ENCODE results near the gene KCNJ8. TPM values are rescaled to one million over a fixed set of nuclear protein-coding genes. Genes with fewer than 3 reads are reported as not detected.

KCNJ8 gene
- total RNA-seq, 1 experiment from 2014 or later = 0.22 TPM

- H4K91ac ChIP-seq (ENCODE audit: insufficient read length, low read depth, low read length) = no peak overlapping the region
- no peaks in the 10 kb centered on the region for H3K23me2 ChIP-seq (ENCODE audit: insufficient read length, low read depth, low read length, poor library complexity, severe bottlenecking)
- H3K4me3 Mint-ChIP-seq = no peak overlapping the region
- no peak overlapping the region for H2AFZ ChIP-seq (ENCODE audit: low read length)
- H2BK12ac ChIP-seq (ENCODE audit: insufficient read length, low read depth, low read length) = no peak overlapping the region
- H4K5ac ChIP-seq (ENCODE audit: insufficient read length, low read depth, low read length) = no peak overlapping the region
- no peak overlapping the region for H3K4me2 ChIP-seq (ENCODE audit: insufficient read depth, insufficient read length, low read length)
- no peak overlapping the region for H3K27ac ChIP-seq (ENCODE audit: insufficient read length, low read depth, low read length)
- H3K9me3 ChIP-seq (ENCODE audit: control insufficient read depth, low read depth, low read length) = no peaks in the 10 kb centered on the region
- no peak overlapping the region for H4K8ac ChIP-seq (replicated peaks; ENCODE audit: insufficient read length, low read depth, low read length)
- H3K79me1 ChIP-seq (ENCODE audit: insufficient read depth, low read depth, low read length, poor library complexity, severe bottlenecking) = no peaks in the 10 kb centered on the region
- no peaks in the 10 kb centered on the region for H3K9me3 Mint-ChIP-seq
- no peaks in the 10 kb centered on the region for H3K4me1 ChIP-seq (ENCODE audit: insufficient read depth, low read length)
- H3K23ac ChIP-seq (ENCODE audit: insufficient read length, low read depth, low read length) = no peak overlapping the region
- H3K27me3 ChIP-seq (ENCODE audit: insufficient read depth, low read length) = no peaks in the 10 kb centered on the region
- no peaks in the 10 kb centered on the region for H3K79me2 ChIP-seq (ENCODE audit: insufficient read depth, low read length)
- H3K9ac ChIP-seq (ENCODE audit: extremely low read depth, insufficient read length, low read length) = no peak overlapping the region
- no peak overlapping the region for H3T11ph ChIP-seq (ENCODE audit: low read length)
- no peaks in the 10 kb centered on the region; the same call in 1 of the 2 replicates for H3K27me3 Mint-ChIP-seq (ENCODE audit: low read depth)
- no peak overlapping the region for H2BK5ac ChIP-seq (ENCODE audit: insufficient read length, low read length)
- no peak overlapping the region for H3K18ac ChIP-seq (ENCODE audit: insufficient read length, low read depth, low read length)
- H2BK20ac ChIP-seq (ENCODE audit: low read depth, low read length, poor library complexity, severe bottlenecking) = no peak overlapping the region
- WGBS (ENCODE audit: extremely low coverage, insufficient read length, low lambda C conversion rate) = no CpG with 5 or more reads among the region's 2 CpGs
- no peak overlapping the region for H2AK5ac ChIP-seq (ENCODE audit: insufficient read length, low read length)
- no peak for DNase-seq
- no peaks in the 10 kb centered on the region for H4K20me1 ChIP-seq (ENCODE audit: control insufficient read depth, insufficient read depth, insufficient read length)
- no peak for TF ChIP-seq CTCF (conservative IDR thresholded peaks at IDR 0.05)
- no peak overlapping the region for H3K14ac ChIP-seq (ENCODE audit: insufficient read depth, low read length)
- no peaks in the 10 kb centered on the region for H3K36me3 Mint-ChIP-seq (ENCODE audit: insufficient read depth in 1 of 3, low read depth in 3 of 3)
- no peaks in the 10 kb centered on the region for H3K4me1 Mint-ChIP-seq
- H2BK15ac ChIP-seq (ENCODE audit: low read depth, low read length) = no peak overlapping the region
- no peak overlapping the region for H3K56ac ChIP-seq (ENCODE audit: insufficient read length, low read depth, low read length)
- no peak overlapping the region for H3K27ac Mint-ChIP-seq
- no peak overlapping the region for H3K4ac ChIP-seq (ENCODE audit: low read depth, low read length)
- H2BK120ac ChIP-seq (ENCODE audit: low read depth, low read length, poor library complexity, severe bottlenecking) = no peak overlapping the region
Observed at GRCh38 chr12:21763531-21763930, 11.0 kb downstream of the KCNJ8 start.
